Sigmoid colon (tissue), 7 donors: ENCODE results near the gene FRY. TPM values are rescaled to one million over a fixed set of nuclear protein-coding genes. Genes with fewer than 3 reads are reported as not detected.
"Not testable (repeated sequence)": the region's sequence is repeated elsewhere in the genome, so short reads cannot be mapped to it uniquely, and the experiment has no call there.

Source experiments
- DNase-seq: peaks from one replicate; pipeline ENCODE4 v3.0.0-alpha.2; 2019
- H3K27ac ChIP-seq, 4 donors: fragments of 200-600 bp; sonication (generic); one replicate each; pipeline ENCODE4 v1.5.1; 2016 to 2019; ENCODE audit warnings: mild to moderate bottlenecking in 1 of 4
- H3K27me3 ChIP-seq, 3 donors: fragments of 200-600 bp; sonication (generic); one replicate each; pipeline ENCODE4 v1.5.1; 2019; ENCODE audit warnings: mild to moderate bottlenecking in 1 of 3
- H3K36me3 ChIP-seq, 4 donors: fragments of 200-600 bp; sonication (generic); one replicate each; pipeline ENCODE4 v1.5.1; 2016 to 2019
- H3K4me1 ChIP-seq, 4 donors: fragments of 200-600 bp; sonication (generic); one replicate each; pipeline ENCODE4 v1.5.1; 2017 to 2019
- H3K4me3 ChIP-seq, 4 donors: fragments of 200-600 bp; sonication (generic); one replicate each; pipeline ENCODE4 v1.5.1; 2017 to 2019; ENCODE audit warnings: mild to moderate bottlenecking in 2 of 4, moderate library complexity in 1 of 4
- H3K9me3 ChIP-seq, 4 donors: fragments of 200-600 bp in 3 of 4; sonication (generic) in 3 of 4; one replicate each; pipeline versions ENCODE4 v1.5.1 to v1.6.1; 2013 to 2019
- CTCF ChIP-seq, 4 experiments: fragments of 450-650 bp in 3 of 4; fragments of 200-600 bp in 1 of 4; IDR thresholded peaks; one replicate each; pipeline ENCODE4 v1.5.1; 2016 to 2019; ENCODE audit warnings: antibody characterized with exemption in 4 of 4, mild to moderate bottlenecking in 3 of 4, moderate library complexity in 2 of 4
- EP300 ChIP-seq, 4 donors: sonication (generic); formaldehyde crosslinking; IDR thresholded peaks; one replicate each; pipeline ENCODE4 v1.6.1; 2017; ENCODE audit warnings: antibody characterized with exemption in 4 of 4
- POLR2A ChIP-seq, 2 donors: fragments of 450-650 bp; IDR thresholded peaks; one replicate each; pipeline ENCODE4 v1.6.1; 2016; ENCODE audit warnings: antibody characterized with exemption in 2 of 2, mild to moderate bottlenecking in 2 of 2, moderate library complexity in 2 of 2
- POLR2AphosphoS5 ChIP-seq, 4 donors: sonication (generic); formaldehyde crosslinking; IDR thresholded peaks; one replicate each; pipeline ENCODE4 v1.6.1; 2017; ENCODE audit warnings: antibody characterized with exemption in 4 of 4
- WGBS, 2 donors: extraction: QIAGEN DNeasy Blood & Tissue Kit; methylation state at CpG; one replicate each; pipeline ENCODE4 v1.1.7; 2013; 5-methylcytosine and 5-hydroxymethylcytosine counted together
- intact Hi-C: fragments of 100-400 bp; cut with DNase I; formaldehyde crosslinking; loops from one replicate; pipeline ENCODE4 v1.15.1; 2023
- polyA plus RNA-seq, 3 donors: library from polyadenylated mRNA; stranded (reverse); fragments of 200-250 nt; gene quantifications; one replicate each; pipeline ENCODE4 v1.2.3, GENCODE V29; 2013
- total RNA-seq, 4 donors: library from RNA; depleted of rRNA; stranded (reverse); fragments of >200 nt; gene quantifications; one replicate each; pipeline ENCODE4 v1.1.0, GENCODE V29; 2016
- donor health status: healthy with polysubstance abuse.
- donor health status: Bipolar disorder and iron deficiency.
- donor health status: healthy.

FRY gene
- total and polyA plus RNA-seq, 7 donors: 1.4 to 118 (median 26.7) TPM

DNA sequence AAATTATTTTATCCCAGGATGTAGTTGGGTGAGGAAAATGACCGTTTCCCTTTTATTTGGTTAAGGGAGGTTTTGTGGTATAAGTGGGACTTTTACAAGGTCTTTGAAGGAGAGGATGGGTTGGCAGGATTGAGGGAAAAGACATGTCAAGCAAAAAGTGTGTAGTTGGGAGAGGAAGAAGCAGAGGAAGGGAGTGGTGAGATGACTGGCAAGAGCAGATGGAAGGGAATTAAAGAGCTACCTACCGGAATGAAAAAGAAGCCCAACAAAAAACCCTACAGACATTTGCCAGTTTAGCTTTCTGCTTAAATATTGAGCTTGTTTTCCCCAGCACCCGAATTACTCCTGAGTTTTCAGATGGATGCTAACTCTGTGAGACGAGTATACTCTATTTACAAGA, 19.6 kb downstream of the FRY start:
- H3K27me3 ChIP-seq: no peaks in the 10 kb centered on the region
- H3K36me3 ChIP-seq: no peaks in the 10 kb centered on the region
- intact Hi-C loops: no loop called here
- WGBS, 2 donors: 79 to 82% methylated on average over 4 of the region's 4 CpGs
- no peak overlapping the region for H3K27ac ChIP-seq
- no peak for TF ChIP-seq POLR2A (IDR thresholded peaks at IDR 0.05)
- no peak for TF ChIP-seq CTCF (IDR thresholded peaks at IDR 0.05)
- no peak for TF ChIP-seq POLR2AphosphoS5 (IDR thresholded peaks at IDR 0.05)
- no peak for DNase-seq
- H3K4me3 ChIP-seq: no peak overlapping the region
- H3K9me3 ChIP-seq: no peaks in the 10 kb centered on the region
- peaks cover 0 to 29% (median 11%) of the 10 kb centered on the region in 4 donors for H3K4me1 ChIP-seq

- no peak overlapping the region for H3K4me3 ChIP-seq
- no peaks in the 10 kb centered on the region for H3K36me3 ChIP-seq
- intact Hi-C loops: no loop called here
- H3K27ac ChIP-seq: no peak overlapping the region
- H3K27me3 ChIP-seq: no peaks in the 10 kb centered on the region
- H3K9me3 ChIP-seq: no peaks in the 10 kb centered on the region
- no peak for DNase-seq
- no peak for TF ChIP-seq EP300 (IDR thresholded peaks at IDR 0.05)
- TF ChIP-seq POLR2AphosphoS5 (IDR thresholded peaks at IDR 0.05): no peak
- no peak for TF ChIP-seq CTCF (IDR thresholded peaks at IDR 0.05)
- TF ChIP-seq POLR2A (IDR thresholded peaks at IDR 0.05): no peak
- peaks cover 0 to 22% (median 19%) of the 10 kb centered on the region in 4 donors for H3K4me1 ChIP-seq
Observed at GRCh38 chr13:32056316-32056715, 24.7 kb downstream of the FRY start.

DNA sequence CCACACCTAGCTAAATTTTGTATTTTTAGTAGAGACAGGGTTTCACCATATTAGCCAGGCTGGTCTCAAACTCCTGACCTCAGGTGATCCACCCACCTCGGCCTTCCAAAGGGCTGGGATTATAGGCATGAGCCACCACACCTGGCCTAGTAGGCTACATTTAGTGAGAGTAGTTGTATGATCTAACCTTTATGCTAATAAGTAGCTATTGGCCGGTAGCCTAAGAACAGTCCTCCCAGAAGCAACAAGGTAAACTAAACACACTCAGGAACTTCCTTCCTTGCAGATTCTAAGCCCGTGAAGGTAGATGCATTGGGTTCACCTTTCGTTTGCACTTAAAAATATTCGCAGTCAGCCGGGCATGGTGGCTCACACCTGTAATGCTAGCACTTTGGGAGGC, 25.8 kb downstream of the FRY start:
- intact Hi-C loops, H3K36me3 ChIP-seq, H3K4me3 ChIP-seq, H3K27me3 ChIP-seq, DNase-seq, H3K27ac ChIP-seq, H3K9me3 ChIP-seq: not testable (repeated sequence)
- H3K4me1 ChIP-seq: peaks cover 0 to 33% (median 27%) of the 10 kb centered on the region in 4 donors
- WGBS, 2 donors: 60 to 84% methylated on average over 6 of the region's 6 CpGs

GRCh38 chr13:32059511-32059984, 28.0 kb downstream of the FRY start:
- intact Hi-C loops: no loop called here
- TF ChIP-seq POLR2AphosphoS5 (IDR thresholded peaks at IDR 0.05) (no peak), CTCF (IDR thresholded peaks at IDR 0.05) (no peak), EP300 (IDR thresholded peaks at IDR 0.05) (no peak), POLR2A (IDR thresholded peaks at IDR 0.05) (no peak)
- DNase-seq: no peak
- Histone ChIP-seq H3K4me3 (no peak overlapping the region), H3K9me3 (no peaks in the 10 kb centered on the region), H3K27me3 (no peaks in the 10 kb centered on the region), H3K4me1 (peaks cover 0 to 50% (median 40%) of the 10 kb centered on the region in 4 donors), H3K36me3 (no peaks in the 10 kb centered on the region), H3K27ac (peak overlapping the region in 2 of 4 donors; percentile 68 to 73)
- 53 to 65% methylated on average over 2 of the region's 2 CpGs for WGBS, 2 donors

DNA sequence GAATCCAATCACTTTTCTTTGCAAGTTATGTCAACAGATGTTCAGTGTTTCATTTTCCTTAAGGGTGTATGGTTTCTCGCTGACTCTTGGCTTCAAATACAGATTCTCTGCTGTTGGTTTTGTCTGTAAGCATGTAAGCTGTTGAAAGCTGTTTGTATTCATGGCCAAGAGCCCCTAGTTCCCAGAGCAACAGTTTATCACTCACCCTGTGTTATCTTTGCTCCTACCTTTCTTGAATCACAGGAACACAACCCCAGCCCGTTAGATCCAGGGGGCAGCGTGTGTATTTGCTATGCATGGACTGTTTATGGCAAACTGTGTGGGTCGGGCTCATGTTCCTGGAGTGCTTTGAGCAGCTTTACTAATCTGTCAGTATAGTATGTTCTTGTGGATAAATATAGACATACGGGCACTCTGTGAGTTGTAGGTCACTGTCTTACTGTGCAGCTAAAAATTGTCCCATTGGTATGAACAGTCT, 28.9 kb downstream of the FRY start:
- intact Hi-C loops: no loop called here
- Histone ChIP-seq H3K36me3 (no peaks in the 10 kb centered on the region), H3K27me3 (no peaks in the 10 kb centered on the region), H3K9me3 (no peaks in the 10 kb centered on the region), H3K4me3 (no peak overlapping the region), H3K27ac (peak overlapping the region in 3 of 4 donors; percentile 52 to 73 (median 68)), H3K4me1 (peaks cover 0 to 50% (median 40%) of the 10 kb centered on the region in 4 donors)
- TF ChIP-seq EP300 (IDR thresholded peaks at IDR 0.05) (no peak), CTCF (IDR thresholded peaks at IDR 0.05) (no peak), POLR2AphosphoS5 (IDR thresholded peaks at IDR 0.05) (no peak), POLR2A (IDR thresholded peaks at IDR 0.05) (no peak)
- DNase-seq: no peak
- WGBS, 2 donors: 71 to 78% methylated on average over 5 of the region's 5 CpGs
